Stimulated activated CD4-positive, alpha-beta T cell treated with anti-CD3 and anti-CD28 coated beads, Interleukin-12 subunit alpha, Interleukin-12 subunit beta, amount 100 ng/mL, for 48 hours (primary cell): Measurements from ENCODE around the gene EGFLAM.
A peak's percentile ranks its signal among the peaks of the same experiment; 100 is the strongest.

ENCODE experiments used
- DNase-seq, 3 donors: peaks; one replicate each; pipeline ENCODE4 v3.0.0-alpha.2; 2020; ENCODE audit warnings: low read depth in 2 of 3, low spot score in 1 of 3

EGFLAM gene

GRCh38 chr5:38445374-38446028 is 187.1 kb downstream of the EGFLAM start:
- DNase-seq, result no peak

GRCh38 chr5:38446029-38446522 is 187.7 kb downstream of the EGFLAM start:
- no peak for DNase-seq

GRCh38 chr5:38447056-38447455 is 188.7 kb downstream of the EGFLAM start:
- DNase-seq, result no peak

- DNase-seq, result no peak
Measured at GRCh38 chr5:38447786-38448185, 189.4 kb downstream of the EGFLAM start.

- DNase-seq, result no peak
Measured at GRCh38 chr5:38448568-38449350, 190.4 kb downstream of the EGFLAM start.

- DNase-seq, result no peak
Measured at GRCh38 chr5:38450627-38451026, 192.3 kb downstream of the EGFLAM start.

- no peak for DNase-seq
Measured at GRCh38 chr5:38451074-38451725, 192.8 kb downstream of the EGFLAM start.

- DNase-seq, result no peak
Measured at GRCh38 chr5:38452201-38452600, 193.8 kb downstream of the EGFLAM start.

- DNase-seq, result peak; percentile 13 to 25 (median 20)
Measured at GRCh38 chr5:38453506-38453905, 195.1 kb downstream of the EGFLAM start.

- DNase-seq, result no peak
Measured at GRCh38 chr5:38453921-38454320, 195.6 kb downstream of the EGFLAM start.

GRCh38 chr5:38455796-38456330 is 197.5 kb downstream of the EGFLAM start:
- DNase-seq, result no peak

GRCh38 chr5:38456657-38457399 is 198.5 kb downstream of the EGFLAM start:
- DNase-seq, result no peak

GRCh38 chr5:38458174-38458573 is 199.8 kb downstream of the EGFLAM start:
- DNase-seq, result no peak

- DNase-seq, result no peak
Measured at GRCh38 chr5:38462976-38463633, 204.7 kb downstream of the EGFLAM start.

GRCh38 chr5:38463634-38464521 is 205.5 kb downstream of the EGFLAM start:
- DNase-seq, result no peak

GRCh38 chr5:38465061-38465460 is 206.7 kb downstream of the EGFLAM start:
- DNase-seq, result no peak

GRCh38 chr5:38465702-38466423 is 207.5 kb downstream of the EGFLAM start:
- no peak for DNase-seq

GRCh38 chr5:38466424-38467189 is 208.2 kb downstream of the EGFLAM start:
- DNase-seq, result no peak
